Trophoblast cell (in vitro differentiated cells and primary cell): ENCODE measurements around the gene ARHGAP27.

Source experiments
- DNase-seq, 2 donors: peaks; one replicate each; pipeline ENCODE4 v3.0.0-alpha.2; 2016
- H2AFZ ChIP-seq: 2 replicates; pipeline ENCODE4 v1.6.1; 2013; ENCODE audit warnings: low read length, moderate library complexity, mild to moderate bottlenecking; ENCODE audit not compliant: insufficient read depth, poor library complexity
- H2AK5ac ChIP-seq: 2 replicates; pipeline ENCODE4 v1.6.1; 2013; ENCODE audit warnings: mild to moderate bottlenecking, low read length
- H2BK120ac ChIP-seq: 2 replicates; pipeline ENCODE4 v1.6.1; 2013; ENCODE audit warnings: low read length, mild to moderate bottlenecking, moderate library complexity; ENCODE audit not compliant: insufficient read depth, poor library complexity
- H2BK12ac ChIP-seq: 2 replicates; pipeline ENCODE4 v1.6.1; 2013; ENCODE audit warnings: mild to moderate bottlenecking, low read length, moderate library complexity
- H2BK5ac ChIP-seq: 2 replicates; pipeline ENCODE4 v1.6.1; 2013; ENCODE audit warnings: low read length, low read depth, moderate library complexity, mild to moderate bottlenecking; ENCODE audit not compliant: poor library complexity
- H3K14ac ChIP-seq: 2 replicates; pipeline ENCODE4 v1.6.1; 2013; ENCODE audit warnings: mild to moderate bottlenecking, low read length
- H3K18ac ChIP-seq: 2 replicates; pipeline ENCODE4 v1.6.1; 2013; ENCODE audit warnings: mild to moderate bottlenecking, low read length
- H3K23ac ChIP-seq: 2 replicates; pipeline ENCODE4 v1.6.1; 2013; ENCODE audit warnings: low read length
- H3K27ac ChIP-seq: 2 replicates; pipeline ENCODE4 v1.5.1; 2013; ENCODE audit warnings: low read depth, mild to moderate bottlenecking, inconsistent platforms, low read length, moderate library complexity
- H3K27me3 ChIP-seq: 2 replicates; pipeline ENCODE4 v1.6.1; 2013; ENCODE audit warnings: inconsistent platforms, mild to moderate bottlenecking, low read length, moderate library complexity; ENCODE audit not compliant: insufficient read depth
- H3K36me3 ChIP-seq, 2 experiments: 1 replicate in 1 of 2; 2 replicates in 1 of 2; pipeline ENCODE4 v1.6.1; 2013; ENCODE audit warnings: low read length in 2 of 2, mild to moderate bottlenecking in 2 of 2, moderate library complexity in 1 of 2; ENCODE audit not compliant: insufficient read depth in 2 of 2, control insufficient read depth in 1 of 2
- H3K4ac ChIP-seq: 2 replicates; pipeline ENCODE4 v1.6.1; 2013; ENCODE audit warnings: low read depth, mild to moderate bottlenecking, low read length, moderate library complexity
- H3K4me1 ChIP-seq, 2 experiments: 1 replicate in 1 of 2; 2 replicates in 1 of 2; pipeline ENCODE4 v1.6.1; 2013; ENCODE audit warnings: low read length in 2 of 2, mild to moderate bottlenecking in 2 of 2, moderate library complexity in 1 of 2; ENCODE audit not compliant: insufficient read depth in 2 of 2, control insufficient read depth in 1 of 2
- H3K4me2 ChIP-seq: 2 replicates; pipeline ENCODE4 v1.6.1; 2013; ENCODE audit warnings: inconsistent platforms, mild to moderate bottlenecking, low read length, moderate library complexity
- H3K4me3 ChIP-seq: 2 replicates; pipeline ENCODE4 v1.5.1; 2013; ENCODE audit warnings: mild to moderate bottlenecking, low read depth, low read length, inconsistent platforms
- H3K79me1 ChIP-seq: one replicate; pipeline ENCODE4 v1.6.1; 2013; ENCODE audit warnings: low read length
- H3K79me2 ChIP-seq: 2 replicates; pipeline ENCODE4 v1.6.1; 2013; ENCODE audit warnings: low read length, mild to moderate bottlenecking; ENCODE audit not compliant: control insufficient read depth, insufficient read depth, poor library complexity
- H3K9ac ChIP-seq: 2 replicates; pipeline ENCODE4 v1.6.1; 2013; ENCODE audit warnings: mild to moderate bottlenecking, low read length
- H3K9me3 ChIP-seq: 2 replicates; pipeline ENCODE4 v1.6.1; 2013; ENCODE audit warnings: low read depth, mild to moderate bottlenecking, control low read depth, inconsistent platforms, low read length; ENCODE audit not compliant: insufficient read depth
- H4K12ac ChIP-seq: 2 replicates; pipeline ENCODE4 v1.6.1; 2013; ENCODE audit warnings: low read depth, mild to moderate bottlenecking, low read length, moderate library complexity
- H4K8ac ChIP-seq: 2 replicates; pipeline ENCODE4 v1.6.1; 2013; ENCODE audit warnings: low read depth, mild to moderate bottlenecking, low read length, moderate library complexity
- H4K91ac ChIP-seq: one replicate; pipeline ENCODE4 v1.6.1; 2013; ENCODE audit warnings: low read depth, mild to moderate bottlenecking, low read length, moderate library complexity
- WGBS: extraction: QIAGEN DNeasy Blood & Tissue Kit; methylation state at CpG from one replicate; pipeline ENCODE4 v1.1.7; 2013; ENCODE audit warnings: missing lambda C conversion rate; ENCODE audit not compliant: insufficient read length, insufficient coverage; ENCODE audit errors: extremely low coverage; 5-methylcytosine and 5-hydroxymethylcytosine counted together

Gene ARHGAP27

DNA sequence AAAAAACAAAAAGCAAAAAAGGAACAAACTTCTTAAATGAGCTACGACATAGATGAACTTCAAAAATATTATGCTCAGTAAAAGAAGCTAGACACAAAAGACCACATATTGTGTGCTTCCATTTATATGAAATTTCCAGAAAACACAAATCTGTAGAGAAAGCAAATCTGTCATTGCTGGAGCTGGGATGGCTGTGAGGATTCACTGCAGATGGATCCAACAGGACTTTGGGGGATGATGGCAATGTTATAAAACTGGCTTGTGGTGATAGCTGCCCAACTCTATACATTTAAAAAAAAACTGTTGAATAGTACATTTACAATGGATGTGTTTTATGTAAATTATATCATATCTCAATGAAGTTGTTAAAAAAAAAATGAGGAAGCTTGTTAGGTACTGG is 63.2 kb downstream of the ARHGAP27 start:
- H3K4me1 ChIP-seq, result peaks cover 15 to 19% of the 10 kb centered on the region in 2 experiments
- H3K4ac ChIP-seq, result no peak overlapping the region
- no peak overlapping the region for H4K12ac ChIP-seq
- H3K4me2 ChIP-seq, result no peak overlapping the region
- no peak overlapping the region for H4K8ac ChIP-seq
- DNase-seq, result no peak
- H2BK5ac ChIP-seq, result no peak overlapping the region
- H2BK12ac ChIP-seq, result no peak overlapping the region
- no CpG with 5 or more reads among the region's 1 CpG for WGBS
- no peaks in the 10 kb centered on the region for H3K79me2 ChIP-seq
- no peak overlapping the region for H2BK120ac ChIP-seq
- no peak overlapping the region for H3K27ac ChIP-seq
- no peak overlapping the region for H3K18ac ChIP-seq
- no peaks in the 10 kb centered on the region for H3K27me3 ChIP-seq
- no peaks in the 10 kb centered on the region for H3K36me3 ChIP-seq
- H3K23ac ChIP-seq, result no peak overlapping the region
- no peak overlapping the region for H3K4me3 ChIP-seq
- no peak overlapping the region for H3K14ac ChIP-seq
- H3K9ac ChIP-seq, result no peak overlapping the region
- H2AFZ ChIP-seq, result no peak overlapping the region
- H4K91ac ChIP-seq, result no peak overlapping the region
- no peak overlapping the region for H2AK5ac ChIP-seq
- peaks cover 17% of the 10 kb centered on the region for H3K79me1 ChIP-seq
- peaks cover 3% of the 10 kb centered on the region for H3K9me3 ChIP-seq

GRCh38 chr17:45368651-45369050 is 64.0 kb downstream of the ARHGAP27 start:
- H3K36me3 ChIP-seq, result no peaks in the 10 kb centered on the region
- H3K4me2 ChIP-seq, result no peak overlapping the region
- no peak overlapping the region for H3K27ac ChIP-seq
- H2BK12ac ChIP-seq, result no peak overlapping the region
- no peaks in the 10 kb centered on the region for H3K27me3 ChIP-seq
- no peak overlapping the region for H4K8ac ChIP-seq
- H4K91ac ChIP-seq, result no peak overlapping the region
- no peak overlapping the region for H2AFZ ChIP-seq
- no peak overlapping the region for H4K12ac ChIP-seq
- H3K79me2 ChIP-seq, result no peaks in the 10 kb centered on the region
- H3K9ac ChIP-seq, result no peak overlapping the region
- H2BK5ac ChIP-seq, result no peak overlapping the region
- H3K18ac ChIP-seq, result no peak overlapping the region
- no peak overlapping the region for H3K14ac ChIP-seq
- H3K4ac ChIP-seq, result no peak overlapping the region
- DNase-seq, result no peak
- H2BK120ac ChIP-seq, result no peak overlapping the region
- H2AK5ac ChIP-seq, result no peak overlapping the region
- H3K4me1 ChIP-seq, result peaks cover 16 to 21% of the 10 kb centered on the region in 2 experiments
- H3K4me3 ChIP-seq, result no peak overlapping the region
- peaks cover 16% of the 10 kb centered on the region for H3K79me1 ChIP-seq
- no peaks in the 10 kb centered on the region for H3K9me3 ChIP-seq
- H3K23ac ChIP-seq, result no peak overlapping the region

- no peak overlapping the region for H2BK5ac ChIP-seq
- H2BK120ac ChIP-seq, result no peak overlapping the region
- no peak overlapping the region for H3K4ac ChIP-seq
- no peak overlapping the region for H2AFZ ChIP-seq
- no peak overlapping the region for H4K91ac ChIP-seq
- no peak overlapping the region for H3K23ac ChIP-seq
- H3K9ac ChIP-seq, result no peak overlapping the region
- no peaks in the 10 kb centered on the region for H3K79me2 ChIP-seq
- no CpG with 5 or more reads among the region's 7 CpGs for WGBS
- no peak overlapping the region for H3K27ac ChIP-seq
- no peak for DNase-seq
- H4K8ac ChIP-seq, result no peak overlapping the region
- no peak overlapping the region for H3K4me2 ChIP-seq
- H3K79me1 ChIP-seq, result peaks cover 9% of the 10 kb centered on the region
- no peaks in the 10 kb centered on the region for H3K27me3 ChIP-seq
- no peaks in the 10 kb centered on the region for H3K9me3 ChIP-seq
- no peak overlapping the region for H3K14ac ChIP-seq
- no peaks in the 10 kb centered on the region for H3K36me3 ChIP-seq
- peaks cover 10 to 16% of the 10 kb centered on the region in 2 experiments for H3K4me1 ChIP-seq
- no peak overlapping the region for H3K18ac ChIP-seq
- no peak overlapping the region for H4K12ac ChIP-seq
- H3K4me3 ChIP-seq, result no peak overlapping the region
- H2BK12ac ChIP-seq, result no peak overlapping the region
- no peak overlapping the region for H2AK5ac ChIP-seq
Observed at GRCh38 chr17:45367216-45367615, 65.5 kb downstream of the ARHGAP27 start.

GRCh38 chr17:45366691-45367090 is 66.0 kb downstream of the ARHGAP27 start:
- Histone ChIP-seq H3K36me3 (no peaks in the 10 kb centered on the region), H3K79me1 (peaks cover 6% of the 10 kb centered on the region), H3K23ac (no peak overlapping the region), H3K4ac (no peak overlapping the region), H4K91ac (no peak overlapping the region), H3K27ac (no peak overlapping the region), H2BK120ac (no peak overlapping the region), H3K4me2 (no peak overlapping the region), H4K12ac (no peak overlapping the region), H3K9me3 (no peaks in the 10 kb centered on the region), H2AK5ac (peak overlapping the region; percentile 70), H3K9ac (no peak overlapping the region), H3K18ac (no peak overlapping the region), H2AFZ (no peak overlapping the region), H2BK12ac (peak overlapping the region; percentile 72), H3K14ac (no peak overlapping the region), H3K79me2 (no peaks in the 10 kb centered on the region), H4K8ac (no peak overlapping the region), H3K4me1 (peaks cover 10 to 15% of the 10 kb centered on the region in 2 experiments), H3K27me3 (no peaks in the 10 kb centered on the region), H2BK5ac (no peak overlapping the region), H3K4me3 (no peak overlapping the region)
- DNase-seq, result no peak
- WGBS, result no CpG with 5 or more reads among the region's 6 CpGs
